GM12878 (cell line): ENCODE results near the gene SPPL3. TPM values are rescaled to one million over a fixed set of nuclear protein-coding genes. Genes with fewer than 3 reads are reported as not detected.

Experiments
- ATAC-seq: fragments of 200-7000 bp; cut with Tn5 transposase; 3 replicates; pipeline ENCODE4 v1.9.1; 2020; ENCODE audit warnings: mild to moderate bottlenecking, moderate library complexity
- BruUV-seq: library from RNA; stranded (reverse); fragments of 400-500 nt; replicated peaks from 2 replicates; lab custom pipeline; 2021; lab: Mats Ljungman, UMichigan
- CTCF ChIA-PET: fragments of 300-600 bp; sonication (Branson Sonifier 250); formaldehyde crosslinking; extraction: SDS; loops from one replicate; lab custom pipeline; 2021; ENCODE audit warnings: inconsistent platforms; lab: Yijun Ruan, JAX
- POLR2A ChIA-PET: fragments of 350-600 bp; formaldehyde crosslinking; extraction: SDS; loops from one replicate; lab custom pipeline; 2021; ENCODE audit warnings: inconsistent platforms; lab: Charles Lee
- RAD21 ChIA-PET: fragments of 300-600 bp; sonication (Branson Sonifier 250); formaldehyde crosslinking; loops from one replicate; lab custom pipeline; 2023; ENCODE audit warnings: antibody characterized with exemption; ENCODE audit not compliant: unreplicated experiment; lab: Charles Lee
- SMC1A ChIA-PET: fragments of 300-600 bp; sonication (Branson Sonifier 250); formaldehyde crosslinking; loops from one replicate; lab custom pipeline; 2023; ENCODE audit not compliant: unreplicated experiment, uncharacterized antibody; lab: Charles Lee
- DNase-seq: peaks from one replicate; pipeline ENCODE4 v3.0.0-alpha.2; 2011; ENCODE audit warnings: low read depth, low spot score
- FAIRE-seq: peaks from 3 replicates; lab custom pipeline; 2011; peaks lifted over from hg19 to GRCh38; lab: Jason Lieb, UNC
- H2AFZ ChIP-seq: 2 replicates; pipeline ENCODE4 v1.6.0; 2011; ENCODE audit warnings: low read depth, low read length, control low read depth; ENCODE audit not compliant: control insufficient read depth
- H3K27ac ChIP-seq: 2 replicates; pipeline ENCODE4 v1.5.1; 2011; ENCODE audit warnings: control low read depth; ENCODE audit not compliant: control insufficient read depth, insufficient read depth
- H3K27me3 ChIP-seq, 2 experiments: replicated peaks in 1 of 2; 2 replicates each; pipeline versions ENCODE4 v1.6.0 to v1.6.1; 2011; ENCODE audit warnings: low read length in 1 of 2; ENCODE audit not compliant: control insufficient read depth in 2 of 2, insufficient read depth in 2 of 2
- H3K36me3 ChIP-seq, 2 experiments: 2 replicates each; pipeline ENCODE4 v1.5.1; 2011; ENCODE audit warnings: low read length in 1 of 2; ENCODE audit not compliant: control insufficient read depth in 2 of 2, insufficient read depth in 2 of 2
- H3K4me1 ChIP-seq: 2 replicates; pipeline ENCODE4 v1.6.1; 2011; ENCODE audit warnings: mild to moderate bottlenecking, low read length, moderate library complexity, mixed read lengths; ENCODE audit not compliant: control insufficient read depth, insufficient read depth
- H3K4me2 ChIP-seq: 2 replicates; pipeline ENCODE4 v1.6.0; 2011; ENCODE audit warnings: control low read depth; ENCODE audit not compliant: control insufficient read depth, insufficient read depth
- H3K4me3 ChIP-seq: fragments of 200-600 bp; sonication (generic); 2 replicates; pipeline ENCODE4 v1.5.1; 2016
- H3K79me2 ChIP-seq: 2 replicates; pipeline ENCODE4 v1.6.0; 2011; ENCODE audit warnings: low read length; ENCODE audit not compliant: control insufficient read depth, insufficient read depth
- H3K9ac ChIP-seq: 2 replicates; pipeline ENCODE4 v1.8.0; 2011; ENCODE audit warnings: low read length, control low read depth, mixed read lengths; ENCODE audit not compliant: control insufficient read depth, insufficient read depth
- H3K9me3 ChIP-seq: replicated peaks from 3 replicates; pipeline ENCODE4 v1.5.1; 2011; ENCODE audit warnings: mild to moderate bottlenecking, low read length; ENCODE audit not compliant: control insufficient read depth, insufficient read depth
- H4K20me1 ChIP-seq: 2 replicates; pipeline ENCODE4 v1.6.0; 2011; ENCODE audit not compliant: control insufficient read depth, insufficient read depth
- ELK1 ChIP-seq: IDR thresholded peaks from 2 replicates; pipeline ENCODE4 v1.6.1; 2012; ENCODE audit warnings: low read depth, low read length, improper control_type of control experiment
- NBN ChIP-seq: fragments of 450-650 bp; IDR thresholded peaks from 2 replicates; pipeline ENCODE4 v1.6.1; 2016
- SKIL ChIP-seq: fragments of 450-650 bp; IDR thresholded peaks from 2 replicates; pipeline ENCODE4 v1.6.1; 2017; ENCODE audit warnings: mild to moderate bottlenecking, low read depth, inconsistent platforms; ENCODE audit not compliant: poor library complexity, severe bottlenecking
- SRF ChIP-seq, 2 experiments: IDR thresholded peaks; 2 replicates each; pipeline ENCODE4 v1.6.1; 2011; ENCODE audit warnings: low read depth in 2 of 2, low read length in 2 of 2, mild to moderate bottlenecking in 1 of 2, moderate library complexity in 1 of 2
- WGBS: methylation state at CpG from one replicate; pipeline ENCODE4 v1.1.6; 2016; ENCODE audit warnings: low lambda C conversion rate; ENCODE audit not compliant: insufficient replicate concordance, insufficient coverage; ENCODE audit errors: missing lambda C conversion rate; 5-methylcytosine and 5-hydroxymethylcytosine counted together
- in situ Hi-C: fragments of 300-500 bp; cut with MboI; formaldehyde crosslinking; loops from 9 replicates; pipeline ENCODE4 v1.14.3; 2018; ENCODE audit warnings: mixed read lengths
- intact Hi-C: fragments of 100-400 bp; cut with micrococcal nuclease; formaldehyde crosslinking; loops from one replicate; pipeline ENCODE4 v1.14.2; 2022; ENCODE audit not compliant: unreplicated experiment
- polyA plus RNA-seq, 11 experiments: library from polyadenylated mRNA; depleted of rRNA in 4 of 11; unstranded in 6 of 11; stranded (reverse) in 5 of 11; fragments of >200 nt; fragmentation: Nextera tagmentation in 4 of 11; fragmentation: Illumina TruSeq in 1 of 11; extraction: Ambion mirVana in 4 of 11; extraction: Trizol in 1 of 11; gene quantifications; 1 replicate in 1 of 11; 2 replicates in 10 of 11; pipeline versions ENCODE4 v1.2.1 to v1.2.3, GENCODE V29; 2011 to 2016; ENCODE audit warnings: inconsistent platforms in 2 of 11, missing spikeins in 2 of 11, low read depth in 1 of 11
- total RNA-seq, 4 experiments: library from RNA; depleted of rRNA in 3 of 4; stranded (reverse); fragments of >200 nt in 3 of 4; fragmentation: Illumina TruSeq in 1 of 4; extraction: Trizol in 1 of 4; gene quantifications; 2 replicates each; pipeline versions ENCODE4 v1.2.1 to v1.2.3, GENCODE V29; 2013 to 2021

The SPPL3 gene
- total and polyA plus RNA-seq, 10 of the 15 experiments (the other 5 are each of a cell fraction or from before 2014, with no cell fraction given): 4.3 to 45.5 (median 11.7) TPM

- DNase-seq: no peak
- TF ChIP-seq NBN (no peak), SRF (IDR thresholded peaks at IDR 0.05; ENCODE audit: low read depth in 2 of 2, low read length in 2 of 2) (no peak), ELK1 (no peak), SKIL (no peak)
- TF ChIP-seq, all 136 proteins: peak for 0
- no peak for FAIRE-seq
- H3K9me3 ChIP-seq: no peaks in the 10 kb centered on the region
- no peak overlapping the region for H3K9ac ChIP-seq
- no peaks in the 10 kb centered on the region; a peak in 1 of 4 replicates for H3K27me3 ChIP-seq
- ATAC-seq: no peak
- ChIA-PET SMC1A (interaction anchor here (0.9 to 1.2 kb wide), 3 partner anchors 10 to 13 kb away, joined by 3 to 6 read pairs (median 4); no protein-coding TSS in a partner anchor), POLR2A (interaction anchor here (0.9 kb wide), 1 partner anchor 15 kb away, joined by 3 read pairs; no protein-coding TSS in a partner anchor), RAD21 (interaction anchor here (1.0 kb wide), 1 partner anchor 34 kb away, joined by 3 read pairs; no protein-coding TSS in a partner anchor), CTCF (interaction anchor here (0.6 to 0.9 kb wide), 3 partner anchors 13 to 570 kb away, joined by 3 to 5 read pairs (median 3); no protein-coding TSS in a partner anchor)
- intact Hi-C loops (no loop called here), in situ Hi-C loops (no loop called here)
- no peaks in the 10 kb centered on the region for H3K79me2 ChIP-seq
- H2AFZ ChIP-seq: no peak overlapping the region
- no peaks in the 10 kb centered on the region for H3K36me3 ChIP-seq
- no TSS peak for BruUV-seq
- H3K4me2 ChIP-seq: no peak overlapping the region
- no peak overlapping the region for H3K4me3 ChIP-seq
- H3K4me1 ChIP-seq: no peaks in the 10 kb centered on the region
- WGBS: 64% methylated on average over 15 of the region's 15 CpGs
- no peak overlapping the region for H3K27ac ChIP-seq
- H4K20me1 ChIP-seq: no peaks in the 10 kb centered on the region
Observed at GRCh38 chr12:120925740-120926563, 21.8 kb upstream of the SPPL3 start.
